Globus pallidus (tissue), 1 donor: ENCODE results near the gene PPP1R13L.
"Not testable (repeated sequence)": the region's sequence is repeated elsewhere in the genome, so short reads cannot be mapped to it uniquely, and the experiment has no call there.

Experiments used
- DNase-seq: peaks from one replicate; pipeline ENCODE4 v3.0.0-alpha.2; 2015; ENCODE audit warnings: low spot score

PPP1R13L gene

GRCh38 chr19:45346449-45346848, 58.4 kb downstream of the PPP1R13L start:
- no peak for DNase-seq

DNA sequence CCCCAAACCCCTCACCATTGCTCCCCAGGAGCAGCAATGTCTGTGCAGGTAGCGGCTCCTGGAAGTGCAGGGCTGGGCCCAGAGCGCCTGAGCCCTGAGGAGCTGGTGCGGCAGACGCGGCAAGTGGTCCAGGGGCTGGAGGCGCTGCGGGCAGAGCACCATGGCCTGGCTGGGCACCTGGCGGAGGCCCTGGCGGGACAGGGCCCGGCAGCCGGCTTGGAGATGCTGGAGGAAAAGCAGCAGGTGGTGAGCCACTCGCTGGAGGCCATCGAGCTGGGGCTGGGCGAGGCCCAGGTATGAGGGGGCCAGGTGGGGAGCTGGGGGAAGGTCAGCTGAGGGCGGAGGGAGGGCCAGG, 59.4 kb downstream of the PPP1R13L start:
- DNase-seq: no peak

GRCh38 chr19:45344621-45345505, 60.0 kb downstream of the PPP1R13L start:
- DNase-seq: no peak

GRCh38 chr19:45342911-45343310, 62.0 kb downstream of the PPP1R13L start:
- no peak for DNase-seq

- no peak for DNase-seq
These were observed 63.9 kb downstream of the PPP1R13L start for GRCh38 chr19:45340899-45341453.

DNA sequence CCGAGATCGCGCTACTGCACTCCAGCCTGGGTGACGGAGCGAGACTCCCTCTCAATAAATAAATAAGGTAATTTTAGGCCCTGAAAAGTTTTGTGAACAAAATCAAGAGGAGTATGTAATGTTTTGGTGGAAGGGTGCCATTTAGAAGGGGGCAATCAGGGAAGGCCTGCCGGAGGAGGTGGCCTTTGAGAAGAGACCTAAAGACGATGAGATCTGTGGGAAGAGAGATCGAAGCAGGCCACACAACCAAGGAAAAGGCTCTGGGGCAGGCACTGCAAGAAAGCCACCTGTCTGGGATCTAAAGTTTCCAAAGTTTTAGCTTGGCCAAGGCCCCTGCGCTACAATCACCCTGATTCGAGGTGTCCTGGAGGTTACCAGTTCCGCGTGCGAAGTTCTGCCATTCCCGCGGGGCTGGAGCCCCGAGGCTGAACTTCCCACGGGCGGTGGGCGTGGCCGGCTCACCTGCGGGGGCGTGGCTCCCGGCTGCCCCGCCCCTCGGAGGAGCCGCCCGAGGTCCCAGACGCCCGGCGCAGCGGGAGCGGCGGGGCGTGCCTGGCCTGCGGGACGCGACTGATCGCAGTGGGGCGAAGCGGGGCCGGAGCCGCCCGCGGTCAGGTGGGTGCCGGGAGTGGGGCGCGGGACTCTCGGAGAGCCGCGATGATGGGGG, 64.5 kb downstream of the PPP1R13L start, which contains the start of gene KLC3:
TSS of gene KLC3 (plus strand) at position 519 of the 667 bp plus-strand sequence. CDS start 4,792 bp downstream, outside the sequence.
- DNase-seq: no peak

DNA sequence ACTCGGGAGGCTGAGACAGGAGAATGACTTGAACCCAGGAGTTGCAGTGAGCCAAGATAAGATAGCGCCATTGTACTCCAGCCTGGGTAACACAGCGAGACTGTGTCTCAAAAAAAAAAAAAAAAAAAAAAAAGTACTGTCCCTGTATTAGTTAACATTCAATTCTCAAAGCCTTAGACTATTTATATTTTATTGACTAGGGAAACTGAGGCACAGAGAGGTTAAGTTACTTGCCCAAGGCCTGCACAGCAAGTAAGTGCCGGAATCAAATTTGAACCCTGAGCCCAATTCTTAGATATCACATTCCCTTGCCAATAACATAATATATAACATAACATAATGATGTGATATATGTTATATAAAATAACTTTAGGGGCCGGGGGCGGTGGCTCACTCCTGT, 65.2 kb downstream of the PPP1R13L start:
- DNase-seq: no peak

GRCh38 chr19:45336696-45337251, 68.1 kb downstream of the PPP1R13L start:
- no peak for DNase-seq

DNA sequence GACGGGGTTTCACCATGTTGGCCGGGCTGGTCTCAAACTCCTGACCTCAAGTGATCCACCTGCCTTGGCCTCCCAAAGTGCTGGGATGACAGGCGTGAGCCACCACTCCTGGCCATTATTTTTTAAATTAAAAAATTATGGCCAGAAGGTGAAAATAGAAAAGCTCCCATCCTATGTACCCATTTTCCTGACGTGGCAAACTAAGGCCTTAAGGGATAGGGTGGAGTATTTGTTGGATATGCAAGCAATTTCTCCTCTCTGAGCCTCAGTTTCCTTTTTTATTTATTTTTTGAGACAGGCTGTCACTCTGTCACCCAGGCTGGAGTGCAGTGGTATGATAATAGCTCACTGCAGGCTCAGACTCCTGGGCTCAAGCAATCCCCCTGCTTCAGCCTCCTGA, 70.0 kb downstream of the PPP1R13L start:
- not testable (repeated sequence) for DNase-seq

- no peak for DNase-seq
These were observed 71.1 kb downstream of the PPP1R13L start for GRCh38 chr19:45333609-45334303.

DNA sequence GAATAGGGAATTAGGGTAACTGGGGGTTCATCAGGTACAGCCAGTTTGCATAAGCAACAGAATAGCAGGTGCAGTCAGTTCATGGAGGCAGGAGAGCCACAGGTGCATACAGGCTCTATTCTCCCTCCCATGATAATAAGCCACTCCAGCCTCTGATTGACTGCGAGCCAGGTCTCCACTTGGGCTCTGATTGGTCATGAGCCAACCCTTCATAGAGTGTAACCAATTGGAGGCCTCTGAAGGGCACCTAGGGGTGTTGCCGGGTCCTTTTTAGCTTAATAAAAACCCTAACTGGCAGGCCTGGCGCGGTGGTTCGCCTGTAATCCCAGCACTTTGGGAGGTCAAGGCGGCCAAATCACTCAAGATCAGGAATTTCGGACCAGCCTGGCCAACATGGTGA, 73.5 kb downstream of the PPP1R13L start:
- DNase-seq: no peak
